HepG2 (cell line): ENCODE data around the gene PIM1. TPM values are rescaled to one million over a fixed set of nuclear protein-coding genes. Genes with fewer than 3 reads are reported as not detected.
A peak's percentile ranks its signal among the peaks of the same experiment; 100 is the strongest.

ENCODE experiments used
- ARNT ChIP-seq: fragments of 450-650 bp; IDR thresholded peaks from 2 replicates; pipeline ENCODE4 v1.6.1; 2017
- BCL3 ChIP-seq: sonication (generic); formaldehyde crosslinking; IDR thresholded peaks from 2 replicates; pipeline ENCODE4 v1.5.1; 2020; ENCODE audit warnings: mild to moderate bottlenecking, missing genetic modification reagents, moderate library complexity
- CEBPB ChIP-seq: IDR thresholded peaks from 2 replicates; pipeline ENCODE4 v1.6.1; 2011; ENCODE audit warnings: low read depth, low read length, improper control_type of control experiment, borderline replicate concordance
- DRAP1 ChIP-seq: IDR thresholded peaks from 2 replicates; pipeline ENCODE4 v1.6.1; 2016; ENCODE audit warnings: missing genetic modification reagents, missing compliant biosample characterization
- GTF3A ChIP-seq: sonication (generic); formaldehyde crosslinking; conservative IDR thresholded peaks from 2 replicates; pipeline ENCODE4 v1.4.0; 2020; ENCODE audit warnings: mild to moderate bottlenecking, missing genetic modification reagents
- MAX ChIP-seq: IDR thresholded peaks from 2 replicates; pipeline ENCODE4 v1.6.1; 2012; ENCODE audit warnings: inconsistent platforms
- MYPOP ChIP-seq: sonication (generic); formaldehyde crosslinking; IDR thresholded peaks from 2 replicates; pipeline ENCODE4 v1.8.1; 2023; ENCODE audit warnings: mild to moderate bottlenecking, moderate library complexity, missing genetic modification reagents
- PRDM10 ChIP-seq: sonication (generic); formaldehyde crosslinking; IDR thresholded peaks from 2 replicates; pipeline ENCODE4 v1.4.0; 2020; ENCODE audit warnings: low read depth, missing genetic modification reagents
- ZBTB39 ChIP-seq: sonication (generic); formaldehyde crosslinking; IDR thresholded peaks from 2 replicates; pipeline ENCODE4 v1.5.0; 2020; ENCODE audit warnings: missing genetic modification reagents
- ZFP82 ChIP-seq: sonication (generic); formaldehyde crosslinking; IDR thresholded peaks from 2 replicates; pipeline ENCODE4 v1.5.1; 2020; ENCODE audit warnings: mild to moderate bottlenecking, missing genetic modification reagents, borderline replicate concordance
- ZNF160 ChIP-seq: sonication (generic); formaldehyde crosslinking; IDR thresholded peaks from 2 replicates; pipeline ENCODE4 v1.8.0; 2022; ENCODE audit warnings: mild to moderate bottlenecking, inconsistent platforms, missing genetic modification reagents
- ZNF230 ChIP-seq: sonication (generic); formaldehyde crosslinking; IDR thresholded peaks from 2 replicates; pipeline ENCODE4 v1.4.0; 2020; ENCODE audit warnings: mild to moderate bottlenecking, missing genetic modification reagents
- ZNF33A ChIP-seq: sonication (generic); formaldehyde crosslinking; IDR thresholded peaks from 2 replicates; pipeline ENCODE4 v1.5.1; 2020; ENCODE audit warnings: missing genetic modification reagents, mild to moderate bottlenecking, moderate library complexity, borderline replicate concordance
- ZNF724P ChIP-seq: sonication (generic); formaldehyde crosslinking; IDR thresholded peaks from 2 replicates; pipeline ENCODE4 v1.8.0; 2022; ENCODE audit warnings: missing genetic modification reagents, borderline replicate concordance
- ZZZ3 ChIP-seq: sonication (generic); formaldehyde crosslinking; IDR thresholded peaks from 2 replicates; pipeline ENCODE4 v1.4.0; 2020; ENCODE audit warnings: missing genetic modification reagents, mild to moderate bottlenecking, borderline replicate concordance
- polyA plus RNA-seq, 8 experiments: library from polyadenylated mRNA; depleted of rRNA in 3 of 8; stranded (reverse) in 7 of 8; unstranded in 1 of 8; fragments of >200 nt; fragmentation: Illumina TruSeq in 4 of 8; extraction: Trizol in 4 of 8; gene quantifications; 2 replicates each; pipeline versions ENCODE4 v1.2.1 to v1.2.3, GENCODE V29; 2011 to 2016; ENCODE audit warnings: low read depth in 4 of 8, missing spikeins in 1 of 8, mixed read lengths in 1 of 8; ENCODE audit not compliant: insufficient read depth in 1 of 8
- total RNA-seq, 5 experiments: library from RNA; depleted of rRNA; stranded (reverse); fragments of >200 nt; fragmentation: Illumina TruSeq; extraction: Trizol; gene quantifications; 2 replicates each; pipeline ENCODE4 v1.2.3, GENCODE V29; 2016; ENCODE audit warnings: low read depth in 1 of 5

PIM1 gene
- total and polyA plus RNA-seq, 2 of the 13 experiments (the other 11 are each of a cell fraction or from before 2014, with no cell fraction given), result 29.4 to 117 TPM

- TF ChIP-seq ZBTB39 (CRISPR knock-in tag) (no peak), BCL3 (CRISPR knock-in tag) (no peak), ZZZ3 (CRISPR knock-in tag) (no peak), GTF3A (CRISPR knock-in tag) (no peak), PRDM10 (CRISPR knock-in tag) (no peak), DRAP1 (CRISPR knock-in tag) (no peak), MYPOP (CRISPR knock-in tag) (no peak), ZNF230 (CRISPR knock-in tag) (no peak), ZNF33A (CRISPR knock-in tag) (0 out of 2 replicates have a peak, but pooled peaks have one; percentile 25), CEBPB (no peak), ARNT (no peak), ZNF724P (CRISPR knock-in tag) (peak; percentile 37; the same call in 1 of the 2 replicates), MAX (peak; percentile 44; the same call in 1 of the 2 replicates), ZNF160 (CRISPR knock-in tag) (no peak), ZFP82 (no peak)
These were observed 585 bp downstream of the PIM1 start (continued) for GRCh38 chr6:37170273-37171200.
